Muscle layer of duodenum (tissue), 2 donors: ENCODE measurements around the gene NCAN.
"Not testable (repeated sequence)": the region's sequence is repeated elsewhere in the genome, so short reads cannot be mapped to it uniquely, and the experiment has no call there.

Experiments used
- H3K27ac ChIP-seq: one replicate; pipeline ENCODE4 v1.7.0; 2013; ENCODE audit warnings: mild to moderate bottlenecking, low read length
- H3K27me3 ChIP-seq: one replicate; pipeline ENCODE4 v1.7.0; 2013; ENCODE audit warnings: low read depth, mild to moderate bottlenecking, control low read depth, low read length
- H3K36me3 ChIP-seq, 2 donors: one replicate each; pipeline ENCODE4 v1.7.0; 2013; ENCODE audit warnings: low read length in 2 of 2, control low read depth in 1 of 2, mild to moderate bottlenecking in 1 of 2; ENCODE audit not compliant: insufficient read depth in 2 of 2, control insufficient read depth in 1 of 2
- H3K4me1 ChIP-seq, 2 donors: one replicate each; pipeline ENCODE4 v1.7.0; 2013; ENCODE audit warnings: low read length in 2 of 2, mild to moderate bottlenecking in 2 of 2, control low read depth in 1 of 2, moderate library complexity in 1 of 2; ENCODE audit not compliant: insufficient read depth in 2 of 2, control insufficient read depth in 1 of 2
- H3K4me3 ChIP-seq, 2 donors: one replicate each; pipeline ENCODE4 v1.7.0; 2013; ENCODE audit warnings: low read length in 2 of 2, low read depth in 1 of 2, mild to moderate bottlenecking in 1 of 2
- H3K9me3 ChIP-seq, 2 donors: one replicate each; pipeline ENCODE4 v1.7.0; 2013; ENCODE audit warnings: low read length in 2 of 2, control low read depth in 1 of 2, mild to moderate bottlenecking in 1 of 2; ENCODE audit not compliant: control insufficient read depth in 1 of 2
- donor health status: healthy.

NCAN gene

GRCh38 chr19:19229701-19230100, 17.9 kb downstream of the NCAN start:
- Histone ChIP-seq H3K27me3 (peaks cover 12% of the 10 kb centered on the region), H3K27ac (no peak overlapping the region), H3K4me1 (peaks cover 0 to 8% of the 10 kb centered on the region in 2 donors), H3K4me3 (no peak overlapping the region), H3K9me3 (peaks cover 11 to 21% of the 10 kb centered on the region in 2 donors), H3K36me3 (no peaks in the 10 kb centered on the region)

GRCh38 chr19:19230999-19231398, 19.2 kb downstream of the NCAN start:
- H3K4me3 ChIP-seq, result no peak overlapping the region
- H3K27me3 ChIP-seq, result peaks cover 10% of the 10 kb centered on the region
- no peaks in the 10 kb centered on the region for H3K4me1 ChIP-seq
- H3K36me3 ChIP-seq, result no peaks in the 10 kb centered on the region
- peaks cover 14 to 30% of the 10 kb centered on the region in 2 donors for H3K9me3 ChIP-seq
- no peak overlapping the region for H3K27ac ChIP-seq

GRCh38 chr19:19232261-19232721, 20.5 kb downstream of the NCAN start:
- Histone ChIP-seq H3K27me3 (peaks cover 5% of the 10 kb centered on the region), H3K36me3 (no peaks in the 10 kb centered on the region), H3K4me1 (no peaks in the 10 kb centered on the region), H3K4me3 (no peak overlapping the region), H3K9me3 (peaks cover 14 to 33% of the 10 kb centered on the region in 2 donors), H3K27ac (no peak overlapping the region)

- H3K4me1 ChIP-seq, result no peaks in the 10 kb centered on the region
- H3K4me3 ChIP-seq, result peak overlapping the region in 1 of 2 donors; percentile 22
- H3K27ac ChIP-seq, result no peak overlapping the region
- H3K9me3 ChIP-seq, result peaks cover 14 to 33% of the 10 kb centered on the region in 2 donors
- H3K27me3 ChIP-seq, result peaks cover 4% of the 10 kb centered on the region
- H3K36me3 ChIP-seq, result no peaks in the 10 kb centered on the region
These were observed 22.6 kb downstream of the NCAN start for GRCh38 chr19:19234220-19234816.

- Histone ChIP-seq H3K36me3 (no peaks in the 10 kb centered on the region), H3K4me1 (no peaks in the 10 kb centered on the region), H3K4me3 (no peak overlapping the region), H3K9me3 (peaks cover 14 to 33% of the 10 kb centered on the region in 2 donors), H3K27me3 (peaks cover 4% of the 10 kb centered on the region), H3K27ac (no peak overlapping the region)
These were observed 24.4 kb downstream of the NCAN start for GRCh38 chr19:19236173-19236572.

- Histone ChIP-seq H3K27me3 (peaks cover 4% of the 10 kb centered on the region), H3K27ac (no peak overlapping the region), H3K4me1 (no peaks in the 10 kb centered on the region)
These were observed 26.6 kb downstream of the NCAN start for GRCh38 chr19:19238126-19238894.

GRCh38 chr19:19239675-19240074, 27.9 kb downstream of the NCAN start:
- Histone ChIP-seq H3K27ac (no peak overlapping the region), H3K27me3 (peaks cover 4% of the 10 kb centered on the region)

More at GRCh38 chr19:19238126-19238894, 26.6 kb downstream of the NCAN start:
- peaks cover 14 to 25% of the 10 kb centered on the region in 2 donors for H3K9me3 ChIP-seq
- H3K36me3 ChIP-seq, result no peaks in the 10 kb centered on the region
- no peak overlapping the region for H3K4me3 ChIP-seq

GRCh38 chr19:19240476-19240875, 28.7 kb downstream of the NCAN start:
- no peaks in the 10 kb centered on the region for H3K4me1 ChIP-seq
- peaks cover 0 to 7% of the 10 kb centered on the region in 2 donors for H3K9me3 ChIP-seq
- H3K36me3 ChIP-seq, result no peaks in the 10 kb centered on the region
- H3K27me3 ChIP-seq, result peaks cover 4% of the 10 kb centered on the region
- H3K4me3 ChIP-seq, result no peak overlapping the region
- H3K27ac ChIP-seq, result no peak overlapping the region

More at GRCh38 chr19:19239675-19240074, 27.9 kb downstream of the NCAN start:
- H3K36me3 ChIP-seq, result no peaks in the 10 kb centered on the region
- peaks cover 3 to 12% of the 10 kb centered on the region in 2 donors for H3K9me3 ChIP-seq
- no peaks in the 10 kb centered on the region for H3K4me1 ChIP-seq
- no peak overlapping the region for H3K4me3 ChIP-seq

- Histone ChIP-seq H3K4me1 (no peaks in the 10 kb centered on the region), H3K9me3 (no peaks in the 10 kb centered on the region), H3K27me3 (no peaks in the 10 kb centered on the region), H3K27ac (no peak overlapping the region), H3K4me3 (no peak overlapping the region), H3K36me3 (no peaks in the 10 kb centered on the region)
These were observed 38.5 kb downstream of the NCAN start for GRCh38 chr19:19250196-19250801.

- not testable (repeated sequence) for H3K27ac ChIP-seq, H3K36me3 ChIP-seq, H3K9me3 ChIP-seq, H3K4me1 ChIP-seq, H3K4me3 ChIP-seq, H3K27me3 ChIP-seq
These were observed 41.7 kb downstream of the NCAN start for GRCh38 chr19:19253409-19253808.
